DMS114 treated with DMSO at 0.1 percent for 48 hours (cell line): Measurements from ENCODE around the gene RADIL.

ENCODE experiments used
- DNase-seq: peaks from one replicate; lab custom pipeline; 2025; ENCODE audit not compliant: unreplicated experiment; lab: John Stamatoyannopoulos, UW

The RADIL gene

DNA sequence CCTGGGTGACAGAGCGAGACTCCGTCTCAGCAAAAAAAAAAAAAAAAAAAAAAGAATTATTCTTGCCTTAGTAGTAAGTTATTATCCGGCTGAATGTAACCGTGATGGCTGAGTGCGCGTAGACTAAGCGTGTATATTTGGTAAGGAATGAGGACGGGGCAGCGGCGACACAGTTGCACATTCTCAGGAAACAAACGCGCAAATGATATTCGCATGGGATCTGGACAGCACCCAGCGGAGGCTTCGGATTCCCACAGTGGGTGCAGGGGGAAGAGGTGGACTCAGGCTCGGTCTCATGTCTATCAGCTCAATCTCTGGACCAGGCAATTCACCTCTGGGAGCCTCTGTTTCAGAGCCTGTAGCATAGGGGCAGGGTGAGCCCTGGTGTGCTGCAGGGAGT lies 50.8 kb downstream of the RADIL start:
- DNase-seq: no peak

- DNase-seq: no peak
Observed at GRCh38 chr7:4831723-4832495, 51.6 kb downstream of the RADIL start.

DNA sequence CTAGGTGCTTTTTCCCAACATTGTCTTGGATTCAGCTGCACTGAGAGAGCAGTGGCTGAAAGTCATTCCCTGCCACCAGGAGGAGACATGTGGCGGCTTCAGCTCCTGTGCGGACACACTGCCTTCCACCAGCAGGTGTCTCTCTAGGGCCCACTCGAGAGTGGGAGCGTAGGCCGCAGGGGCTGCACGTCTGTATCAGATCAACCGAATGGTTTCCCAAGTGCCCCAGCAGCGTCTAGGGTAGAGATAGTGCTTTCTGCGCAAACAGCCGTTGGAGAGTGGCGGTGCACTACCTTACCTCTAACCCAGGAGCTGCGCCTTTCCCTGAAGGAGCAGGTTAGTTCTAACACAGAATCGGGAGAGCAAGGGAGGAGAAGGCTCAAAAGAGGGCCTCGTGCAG lies 53.3 kb downstream of the RADIL start:
- peak; percentile 33 for DNase-seq

- DNase-seq: no peak
Observed at GRCh38 chr7:4828720-4829383, 54.7 kb downstream of the RADIL start.

DNA sequence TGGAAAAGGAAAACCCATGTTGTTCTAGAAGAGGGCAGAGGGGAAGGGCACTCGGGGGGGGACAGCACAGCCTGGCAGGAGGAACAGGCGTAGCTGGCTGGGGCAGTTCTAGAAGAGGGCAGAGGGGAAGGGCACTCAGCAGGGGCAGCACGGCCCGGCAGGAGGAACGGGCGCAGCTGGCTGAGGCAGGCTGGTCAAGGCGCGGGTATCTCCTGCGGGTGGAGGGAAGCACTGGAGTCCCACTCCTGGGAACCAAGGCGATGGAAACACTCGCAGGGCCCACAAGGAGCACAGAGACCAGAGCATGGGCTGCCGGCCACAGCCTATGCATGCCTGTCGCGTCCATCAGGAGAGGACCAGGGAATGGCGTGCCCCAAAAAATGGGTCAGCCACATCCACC lies 58.4 kb downstream of the RADIL start:
- no peak for DNase-seq

GRCh38 chr7:4824120-4824775 lies 59.3 kb downstream of the RADIL start:
- no peak for DNase-seq

DNA sequence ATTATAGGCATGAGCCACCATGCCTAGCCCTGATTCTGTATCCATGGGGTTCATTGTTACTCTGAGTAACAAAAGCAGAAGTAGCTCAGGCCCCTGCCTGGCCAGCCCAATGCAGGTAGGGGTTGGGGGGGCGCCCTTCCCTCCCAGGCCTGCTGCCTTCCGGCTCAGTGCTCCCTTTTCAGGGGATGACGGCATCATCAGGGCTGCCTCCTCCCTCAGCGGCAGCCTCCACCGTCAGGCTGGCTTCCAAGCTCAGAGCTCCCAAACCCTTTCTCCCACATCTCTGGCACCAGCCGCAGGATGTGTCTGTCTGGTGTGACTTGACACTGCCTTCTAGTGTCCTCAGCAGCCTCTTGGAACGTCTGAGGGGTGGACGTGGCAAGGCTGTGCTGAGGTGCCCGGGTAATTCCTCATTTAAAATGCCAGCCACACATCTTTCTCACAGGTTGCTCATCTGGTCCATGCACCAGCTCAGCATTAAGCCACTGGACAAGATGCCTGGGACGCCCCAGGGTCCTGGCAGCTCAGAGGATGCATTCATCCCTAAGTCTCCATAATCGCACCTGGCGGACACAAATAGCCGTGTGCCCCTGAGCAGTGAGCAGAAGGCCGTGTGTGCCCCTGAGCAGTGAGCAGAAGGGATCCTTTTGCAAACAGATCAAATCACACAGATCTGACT lies 59.9 kb downstream of the RADIL start:
- no peak for DNase-seq

DNA sequence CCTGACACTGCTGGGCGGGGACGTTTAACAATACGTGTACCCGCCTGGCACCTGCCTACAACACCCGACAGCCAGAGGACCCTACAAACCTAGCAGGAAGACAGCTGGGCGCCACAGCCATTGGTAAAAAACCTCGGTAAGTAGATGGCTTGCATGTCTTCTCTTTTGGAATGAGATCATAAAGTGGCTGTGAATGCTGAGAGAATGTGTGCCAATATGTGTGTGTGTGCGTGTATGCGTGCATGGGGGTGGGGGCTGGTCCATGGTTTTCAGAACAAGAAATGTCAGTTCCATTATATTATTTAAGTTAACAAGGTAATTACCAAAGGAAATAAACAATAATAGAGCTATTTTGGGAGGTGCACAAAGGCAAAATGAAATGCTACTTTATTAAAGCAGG lies 60.8 kb downstream of the RADIL start:
- no peak for DNase-seq

GRCh38 chr7:4820967-4821471 lies 62.5 kb downstream of the RADIL start:
- DNase-seq: no peak

DNA sequence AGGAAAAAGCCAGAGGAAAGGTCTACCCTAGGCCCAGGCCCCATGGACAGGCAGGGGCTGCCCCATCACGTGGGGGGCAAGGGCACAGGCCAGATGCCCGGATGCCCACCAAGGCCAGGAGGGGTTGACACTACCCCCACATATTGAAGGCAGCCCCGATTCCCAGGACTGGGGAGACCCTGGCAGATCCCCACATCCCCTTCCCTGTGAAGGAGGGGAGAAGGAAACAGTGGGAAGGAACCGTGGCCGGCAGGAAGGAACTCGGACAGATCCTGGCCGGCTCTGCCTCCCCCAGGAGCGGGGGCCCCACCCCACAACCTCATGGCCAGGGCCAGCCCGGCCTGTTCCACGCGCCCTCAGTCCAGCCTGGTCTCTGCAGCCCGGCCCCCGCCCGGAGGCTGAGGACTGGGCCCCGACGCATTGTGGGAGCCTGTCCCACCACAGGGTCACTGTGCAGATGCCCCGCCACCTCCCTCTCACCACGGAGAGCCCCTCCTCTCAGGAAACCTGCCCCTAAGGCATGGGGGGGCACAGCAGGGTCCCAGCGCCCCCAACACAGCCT lies 63.0 kb downstream of the RADIL start:
- DNase-seq: no peak

DNA sequence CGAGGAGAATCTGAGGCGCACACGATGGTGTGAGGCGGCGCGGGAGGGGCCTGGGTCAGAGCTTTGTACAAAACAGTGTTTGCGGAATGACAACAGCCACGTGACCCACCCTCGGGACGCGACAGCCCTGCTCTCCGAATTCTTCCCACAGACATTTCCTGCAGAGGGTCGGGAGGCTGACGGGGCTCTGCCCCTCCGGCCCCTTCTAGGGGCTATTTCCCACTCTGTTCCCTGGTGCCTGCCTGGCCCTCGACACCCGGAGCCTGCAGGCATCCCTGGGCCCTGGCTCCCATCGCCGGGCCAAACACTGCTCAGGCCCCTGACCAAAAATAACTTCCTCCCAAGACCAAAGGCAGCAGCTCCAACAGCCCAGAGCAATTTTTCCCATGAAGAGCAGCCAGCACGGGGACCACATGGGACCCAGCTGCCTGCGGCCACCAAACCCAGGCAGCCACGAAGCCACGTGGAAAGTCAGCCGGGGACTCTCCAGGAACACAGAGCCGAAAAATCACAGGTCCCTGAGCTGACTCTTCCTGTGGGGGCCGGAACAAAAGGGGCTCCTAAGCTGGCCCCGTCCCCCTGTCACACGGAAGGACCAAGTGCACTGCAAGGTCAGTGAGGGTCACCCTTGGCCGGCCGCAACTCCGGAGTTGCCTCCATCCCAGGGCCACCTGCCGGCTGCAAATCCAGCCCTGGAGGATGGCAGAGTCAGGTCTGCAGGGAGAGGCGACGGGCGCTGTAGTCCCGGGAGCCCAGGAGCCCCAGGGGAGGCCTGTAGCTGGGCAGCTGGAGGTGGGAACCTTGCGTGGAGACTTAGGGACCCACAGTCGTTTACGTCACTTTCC lies 63.7 kb downstream of the RADIL start:
- no peak for DNase-seq

- DNase-seq: no peak
Observed at GRCh38 chr7:4818000-4818794, 65.3 kb downstream of the RADIL start.

DNA sequence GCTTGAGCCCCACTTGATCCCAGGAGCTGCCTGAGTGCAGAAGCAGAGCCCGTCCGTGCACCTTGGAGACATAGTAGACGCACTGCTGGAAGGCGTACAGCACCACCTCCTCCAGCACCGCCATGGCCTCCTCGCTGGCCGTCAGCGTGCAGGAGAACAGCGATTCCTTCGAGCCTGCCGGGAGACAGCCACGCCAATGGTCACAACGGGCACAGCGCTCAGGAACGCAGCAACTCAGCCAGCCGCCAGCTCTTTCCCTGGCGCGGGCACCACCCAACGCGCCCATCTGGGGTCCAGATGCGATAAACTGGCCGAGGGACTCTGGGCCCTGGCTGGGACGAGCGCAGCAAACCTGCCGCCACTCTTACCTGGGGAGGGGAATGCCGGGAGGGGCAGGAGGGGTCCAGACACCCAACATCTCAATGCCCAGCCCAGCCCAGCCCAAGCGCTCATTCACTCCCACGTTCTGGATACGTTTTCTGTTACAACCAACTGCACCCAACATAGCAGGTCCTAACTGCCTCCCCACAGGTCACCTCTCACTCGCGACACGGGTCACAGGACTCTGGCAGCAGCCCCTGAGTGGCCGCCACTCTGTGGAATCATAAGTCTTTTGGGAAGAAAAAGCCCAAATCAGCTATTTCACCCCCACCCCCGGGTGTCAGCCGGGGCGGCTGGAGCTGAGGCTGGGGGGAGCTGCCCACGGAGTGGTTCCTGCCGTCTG lies 66.2 kb downstream of the RADIL start:
- no peak for DNase-seq

DNA sequence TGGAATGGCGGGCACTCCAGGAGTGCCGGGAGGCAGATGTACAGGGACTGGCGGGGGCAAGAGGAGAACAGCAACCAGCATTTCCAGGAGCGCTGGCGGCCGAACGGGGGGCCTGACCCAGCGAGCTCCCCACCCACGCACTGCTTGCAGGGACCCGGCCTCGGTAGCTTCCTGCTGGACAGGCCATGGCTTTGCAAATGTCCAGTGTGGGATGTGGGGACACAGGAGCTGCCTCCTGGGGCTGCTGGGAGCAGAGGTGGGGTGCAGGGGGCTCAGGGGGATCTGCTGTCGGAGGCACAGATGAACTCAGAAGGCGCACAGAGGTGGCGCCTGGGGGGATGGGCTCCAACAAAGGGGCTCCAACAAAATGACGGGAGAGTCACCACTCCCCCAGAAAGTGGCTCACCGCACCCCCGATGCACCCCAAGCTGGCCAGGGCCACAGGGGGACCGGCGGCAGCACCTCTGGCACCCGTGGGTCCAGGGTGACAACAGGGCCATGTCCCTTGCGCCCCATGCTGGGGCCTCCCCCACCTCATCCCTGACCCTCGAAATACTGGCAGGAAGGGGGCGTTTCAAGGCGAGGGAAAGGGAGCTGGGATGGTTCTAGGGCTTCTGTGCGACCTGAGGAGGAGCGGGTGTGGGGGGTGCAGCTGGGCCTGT lies 67.0 kb downstream of the RADIL start:
- no peak for DNase-seq

GRCh38 chr7:4815609-4816418 lies 67.7 kb downstream of the RADIL start:
- DNase-seq: no peak

DNA sequence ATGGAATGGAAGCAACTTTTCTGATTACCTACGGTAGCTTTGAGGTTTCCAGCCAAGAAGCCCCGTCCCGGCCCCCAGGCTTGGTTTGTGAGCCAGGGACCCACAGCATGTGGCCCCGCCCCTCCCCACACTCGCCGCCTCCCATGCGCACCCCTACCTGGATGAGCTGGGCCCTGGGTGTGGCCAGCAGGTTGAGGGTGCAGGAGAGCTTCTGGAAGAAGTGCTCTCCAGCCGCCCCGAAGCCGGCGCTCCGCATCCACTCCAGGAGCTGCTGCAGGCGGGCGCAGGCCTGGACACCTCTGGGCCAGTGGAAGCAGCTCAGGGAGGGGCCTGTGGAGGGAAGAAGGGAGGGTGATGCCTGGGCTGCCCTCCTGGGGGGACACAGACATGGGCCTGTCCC lies 68.4 kb downstream of the RADIL start:
- DNase-seq: no peak

- DNase-seq: no peak
Observed at GRCh38 chr7:4814433-4814832, 69.1 kb downstream of the RADIL start.
